Ramos (cell line): ENCODE results near the gene CAMTA2.
"Not testable (repeated sequence)": the region's sequence is repeated elsewhere in the genome, so short reads cannot be mapped to it uniquely, and the experiment has no call there.

Source experiments
- in situ Hi-C: fragments of 300-500 bp; cut with MboI; formaldehyde crosslinking; loops from one replicate; pipeline ENCODE4 v1.14.3; 2022; ENCODE audit warnings: low sequenced_read_pairs; ENCODE audit not compliant: unreplicated experiment

The CAMTA2 gene, protein sequence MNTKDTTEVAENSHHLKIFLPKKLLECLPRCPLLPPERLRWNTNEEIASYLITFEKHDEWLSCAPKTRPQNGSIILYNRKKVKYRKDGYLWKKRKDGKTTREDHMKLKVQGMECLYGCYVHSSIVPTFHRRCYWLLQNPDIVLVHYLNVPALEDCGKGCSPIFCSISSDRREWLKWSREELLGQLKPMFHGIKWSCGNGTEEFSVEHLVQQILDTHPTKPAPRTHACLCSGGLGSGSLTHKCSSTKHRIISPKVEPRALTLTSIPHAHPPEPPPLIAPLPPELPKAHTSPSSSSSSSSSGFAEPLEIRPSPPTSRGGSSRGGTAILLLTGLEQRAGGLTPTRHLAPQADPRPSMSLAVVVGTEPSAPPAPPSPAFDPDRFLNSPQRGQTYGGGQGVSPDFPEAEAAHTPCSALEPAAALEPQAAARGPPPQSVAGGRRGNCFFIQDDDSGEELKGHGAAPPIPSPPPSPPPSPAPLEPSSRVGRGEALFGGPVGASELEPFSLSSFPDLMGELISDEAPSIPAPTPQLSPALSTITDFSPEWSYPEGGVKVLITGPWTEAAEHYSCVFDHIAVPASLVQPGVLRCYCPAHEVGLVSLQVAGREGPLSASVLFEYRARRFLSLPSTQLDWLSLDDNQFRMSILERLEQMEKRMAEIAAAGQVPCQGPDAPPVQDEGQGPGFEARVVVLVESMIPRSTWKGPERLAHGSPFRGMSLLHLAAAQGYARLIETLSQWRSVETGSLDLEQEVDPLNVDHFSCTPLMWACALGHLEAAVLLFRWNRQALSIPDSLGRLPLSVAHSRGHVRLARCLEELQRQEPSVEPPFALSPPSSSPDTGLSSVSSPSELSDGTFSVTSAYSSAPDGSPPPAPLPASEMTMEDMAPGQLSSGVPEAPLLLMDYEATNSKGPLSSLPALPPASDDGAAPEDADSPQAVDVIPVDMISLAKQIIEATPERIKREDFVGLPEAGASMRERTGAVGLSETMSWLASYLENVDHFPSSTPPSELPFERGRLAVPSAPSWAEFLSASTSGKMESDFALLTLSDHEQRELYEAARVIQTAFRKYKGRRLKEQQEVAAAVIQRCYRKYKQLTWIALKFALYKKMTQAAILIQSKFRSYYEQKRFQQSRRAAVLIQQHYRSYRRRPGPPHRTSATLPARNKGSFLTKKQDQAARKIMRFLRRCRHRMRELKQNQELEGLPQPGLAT

DNA sequence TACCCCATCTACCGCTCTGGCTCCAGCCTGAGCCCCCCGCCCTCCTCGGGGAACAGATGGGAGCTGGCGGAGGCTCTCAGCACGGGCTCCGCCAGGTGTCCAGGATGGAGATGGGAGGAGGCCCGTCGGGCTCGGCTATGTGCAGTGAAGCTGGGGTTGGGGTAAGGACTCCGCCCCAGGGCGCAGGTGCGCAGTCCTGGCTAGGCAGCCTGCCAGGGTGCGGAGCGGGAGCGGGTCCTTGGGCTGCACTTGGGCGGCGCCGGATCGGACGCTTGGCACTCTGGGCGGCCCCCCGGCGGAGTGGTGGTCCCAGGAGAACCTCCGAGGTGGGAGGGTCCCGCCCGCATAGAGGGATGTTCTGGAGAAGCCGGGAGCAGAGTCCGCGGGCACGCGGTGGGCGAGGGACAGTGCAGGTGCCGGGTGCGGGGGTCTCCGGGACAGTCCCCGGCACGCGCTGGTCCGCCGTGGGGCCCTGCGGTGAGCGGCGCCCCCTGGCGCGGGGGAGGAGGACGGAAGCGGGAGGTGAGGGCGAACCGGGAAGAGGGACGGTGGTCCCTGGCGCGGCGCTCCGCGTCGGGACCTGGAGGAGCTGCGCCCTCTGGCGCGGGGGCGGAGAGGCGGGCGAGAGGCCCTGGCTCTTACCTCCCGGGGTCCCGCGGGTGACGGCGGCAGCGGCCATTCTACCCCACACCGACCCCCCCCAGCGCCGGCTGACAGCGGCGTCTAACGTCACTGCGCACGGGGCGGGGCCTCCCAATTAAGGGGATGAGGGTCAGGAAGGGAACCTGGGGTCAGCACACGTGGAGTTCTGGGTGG lies at the start of gene CAMTA2:
TSS of gene CAMTA2 (minus strand) at position 725 of the 816 bp plus-strand sequence. CDS start 1,453 bp downstream, outside the sequence.
- in situ Hi-C loops = no loop called here

DNA sequence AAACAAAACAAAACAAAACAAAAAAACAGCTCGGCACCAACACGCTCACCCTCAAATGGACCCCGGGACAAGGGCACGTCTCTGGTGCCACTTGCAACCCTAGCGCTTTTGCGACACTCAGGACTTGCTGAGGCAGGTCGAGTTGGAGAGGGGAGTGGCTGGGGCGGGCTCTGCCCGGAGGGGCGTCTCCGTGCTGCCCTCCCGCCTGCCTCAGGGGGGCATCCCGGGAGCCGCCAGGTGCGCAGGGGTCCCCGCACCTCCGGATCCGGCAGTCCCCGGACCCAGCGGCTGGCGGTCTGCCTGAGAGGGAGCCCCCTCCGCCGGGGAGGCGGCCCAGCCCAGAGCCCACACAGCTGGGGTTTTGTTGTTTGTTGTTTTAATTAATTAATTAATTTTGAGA lies 47.8 kb upstream of the CAMTA2 start, which contains the start of gene SLC52A1:
TSS of gene SLC52A1 (minus strand) at position 112 of the 400 bp plus-strand sequence. CDS start 820 bp downstream, outside the sequence.
- in situ Hi-C loops = no loop called here

DNA sequence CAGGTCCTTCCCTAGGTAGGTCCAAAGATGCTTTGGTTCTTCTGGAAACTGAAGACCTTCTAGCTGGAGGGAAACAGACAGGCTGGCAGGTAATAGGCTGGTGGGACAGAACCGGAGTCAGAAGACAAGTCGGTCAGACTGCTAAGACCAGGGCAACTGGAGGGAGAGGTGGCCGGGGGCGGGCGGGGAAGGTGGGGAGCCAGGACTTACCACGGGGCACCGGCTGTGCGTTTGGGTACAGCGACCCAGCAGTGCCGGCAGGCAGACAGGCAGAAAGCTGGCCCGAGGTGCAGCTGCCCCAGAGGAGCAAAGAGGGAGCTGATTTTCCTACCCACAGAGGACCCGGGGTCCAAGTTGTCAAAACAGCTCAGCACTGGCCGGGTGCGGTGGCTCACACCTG lies 47.2 kb upstream of the CAMTA2 start:
- in situ Hi-C loops = no loop called here

DNA sequence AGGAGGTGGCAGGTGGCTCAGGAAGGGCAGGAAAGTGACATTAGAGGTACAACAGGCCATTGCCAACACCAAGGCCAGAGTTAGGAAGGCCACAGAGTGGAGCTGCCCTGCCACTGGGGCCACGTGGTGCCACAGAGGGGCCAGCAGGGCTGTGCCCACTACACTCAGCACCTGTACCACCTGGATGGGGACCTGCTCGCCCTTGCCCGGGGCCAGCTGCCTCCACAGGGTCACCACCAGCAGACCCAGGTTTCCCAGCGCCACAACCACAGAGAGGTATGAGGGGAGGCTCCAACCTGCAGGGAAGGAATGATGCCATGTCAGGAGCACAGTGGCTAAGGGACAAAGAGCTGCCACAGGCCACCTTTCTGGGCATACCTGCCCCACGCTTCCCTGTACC lies 46.6 kb upstream of the CAMTA2 start:
- in situ Hi-C loops = no loop called here

DNA sequence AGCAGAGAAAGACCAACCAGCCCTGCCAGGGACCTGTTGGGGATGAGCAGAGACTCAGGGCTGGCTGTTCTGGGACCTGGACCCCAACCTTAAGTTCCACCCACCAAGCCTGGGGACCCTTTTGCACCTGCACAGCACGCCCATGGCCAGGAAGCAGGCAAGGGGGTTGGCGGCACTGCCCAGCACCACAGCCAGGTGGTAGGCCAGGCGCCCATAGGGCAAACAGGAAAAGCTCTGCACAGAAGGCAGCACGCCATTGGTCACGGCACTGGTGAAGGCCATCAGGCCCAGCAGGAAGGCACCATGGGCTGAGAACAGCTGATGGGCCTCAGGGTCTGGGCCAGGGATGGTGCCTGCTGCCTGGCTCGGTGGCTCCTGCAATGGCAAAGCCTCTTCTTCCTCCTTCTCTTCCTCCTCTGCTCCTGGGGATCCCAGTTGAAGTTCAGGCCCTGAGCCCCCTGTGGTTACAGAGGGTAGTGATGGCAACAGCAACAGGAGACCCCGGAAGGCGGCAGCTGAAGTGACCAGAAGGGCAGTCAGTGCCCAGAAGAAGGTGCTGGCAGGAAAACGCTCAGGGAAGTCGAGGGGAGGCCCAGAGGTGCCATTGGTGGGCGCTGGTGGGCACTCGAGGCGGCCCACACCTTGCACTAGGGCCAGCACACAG lies 46.0 kb upstream of the CAMTA2 start:
- in situ Hi-C loops = no loop called here

DNA sequence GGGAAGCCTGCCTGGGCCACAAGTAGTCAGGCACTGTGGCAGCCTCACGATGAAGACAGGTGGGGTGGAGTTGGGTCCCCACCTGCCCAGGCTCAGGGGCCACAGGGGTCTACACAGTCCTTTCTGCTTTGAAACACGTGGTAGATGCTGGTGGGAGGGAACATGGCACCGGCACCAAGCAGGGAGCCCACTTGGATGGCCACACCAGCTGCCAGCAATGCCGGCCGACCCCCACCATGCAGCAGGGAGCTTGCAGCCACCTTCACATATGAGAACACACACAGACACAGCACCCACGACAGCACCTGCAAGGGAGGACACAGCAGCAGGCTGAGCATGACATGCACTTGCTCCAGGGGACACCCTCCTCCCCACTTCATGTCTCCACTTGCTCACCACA lies 45.4 kb upstream of the CAMTA2 start:
- in situ Hi-C loops = no loop called here

DNA sequence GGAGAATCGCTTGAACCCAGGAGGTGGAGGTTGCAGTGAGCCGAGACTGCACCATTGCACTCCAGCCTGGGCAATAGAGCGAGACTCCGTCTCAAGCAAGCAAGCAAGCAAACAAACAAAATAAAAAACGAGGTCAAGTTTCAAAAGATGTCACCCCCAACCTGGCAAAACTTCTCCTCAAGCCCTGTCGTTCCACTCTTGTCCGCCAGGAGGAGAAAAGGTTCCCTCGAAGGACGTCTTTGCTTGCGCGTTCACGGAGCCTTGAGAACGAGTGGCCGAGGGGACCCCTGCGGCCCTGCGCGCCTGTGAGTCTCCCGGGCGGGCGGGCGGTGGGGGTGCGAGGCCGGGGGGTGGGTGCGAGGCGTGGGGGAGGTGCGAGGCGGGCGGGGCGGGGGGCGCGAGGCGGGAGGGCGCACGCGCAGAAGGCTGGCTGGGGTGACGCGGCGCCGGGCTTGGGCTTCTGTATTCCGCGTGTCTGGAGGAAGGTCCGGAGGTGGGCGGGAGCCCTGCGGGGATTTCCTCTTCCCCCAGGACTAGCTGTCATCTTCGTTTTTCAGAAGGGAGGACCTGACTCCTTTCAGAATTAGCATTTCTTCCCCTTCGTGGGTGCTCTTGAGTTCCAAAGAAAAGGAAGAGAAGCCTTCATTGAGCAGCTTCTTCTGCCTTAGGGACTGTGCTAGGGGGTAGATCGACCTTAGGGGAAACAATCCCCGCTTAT lies 44.0 kb upstream of the CAMTA2 start:
- in situ Hi-C loops = no loop called here

DNA sequence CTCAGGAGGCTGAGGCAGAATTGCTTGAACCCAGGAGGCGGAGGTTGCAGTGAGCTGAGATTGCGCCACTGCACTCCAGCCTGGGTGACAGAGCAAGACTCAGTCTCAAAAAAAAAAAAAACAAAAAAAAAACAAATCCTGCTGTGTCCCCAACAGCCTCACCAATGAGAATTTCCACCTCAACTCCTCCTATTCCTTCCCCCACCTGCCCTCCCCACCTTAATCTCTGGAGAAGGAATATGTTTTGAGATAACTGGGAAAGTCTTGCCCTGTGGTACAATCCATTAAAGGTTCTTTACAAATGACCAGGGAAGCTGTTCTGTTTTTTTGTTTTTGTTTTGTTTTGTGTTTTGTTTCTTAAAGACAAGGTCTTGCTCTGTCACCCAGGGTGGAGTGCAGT lies 42.7 kb upstream of the CAMTA2 start:
- in situ Hi-C loops = not testable (repeated sequence)

DNA sequence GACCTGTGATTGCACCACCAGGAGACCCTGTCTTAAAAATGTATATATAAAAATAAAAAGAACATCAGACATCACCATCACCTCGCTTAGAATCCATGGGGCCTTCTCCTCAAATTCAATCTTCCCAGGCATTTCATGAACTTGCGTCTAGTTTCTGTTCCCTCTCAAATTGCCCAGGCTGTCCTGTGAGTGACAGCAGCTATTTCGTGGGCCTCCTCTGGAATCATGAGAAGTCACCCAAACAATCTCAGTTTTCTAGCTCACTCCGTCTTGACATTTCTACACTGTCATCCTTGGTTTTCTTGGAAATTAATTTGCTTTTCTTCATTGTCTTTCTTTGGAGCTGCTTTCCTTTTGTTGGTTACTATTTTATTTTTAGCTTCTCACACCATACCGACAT lies 40.4 kb upstream of the CAMTA2 start:
- in situ Hi-C loops = no loop called here

DNA sequence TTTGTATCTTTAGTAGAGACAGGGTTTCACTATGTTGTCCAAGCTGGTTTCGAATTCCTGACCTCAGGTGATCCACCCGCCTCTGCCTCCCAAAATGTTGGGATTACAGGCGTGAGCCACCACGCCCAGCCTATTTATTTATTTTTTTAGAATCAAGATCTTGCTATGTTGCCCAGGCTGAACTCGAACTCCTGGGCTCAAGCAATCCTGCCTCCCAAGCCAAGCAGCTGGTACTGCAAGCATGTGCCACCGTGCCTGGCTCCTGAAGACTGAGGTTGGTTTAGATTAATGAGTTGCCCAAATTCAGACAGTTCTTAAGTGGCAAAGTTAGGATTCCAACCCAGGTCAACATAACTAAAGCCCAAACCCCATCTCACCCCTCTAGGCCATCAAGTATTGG lies 39.8 kb upstream of the CAMTA2 start:
- in situ Hi-C loops = no loop called here

DNA sequence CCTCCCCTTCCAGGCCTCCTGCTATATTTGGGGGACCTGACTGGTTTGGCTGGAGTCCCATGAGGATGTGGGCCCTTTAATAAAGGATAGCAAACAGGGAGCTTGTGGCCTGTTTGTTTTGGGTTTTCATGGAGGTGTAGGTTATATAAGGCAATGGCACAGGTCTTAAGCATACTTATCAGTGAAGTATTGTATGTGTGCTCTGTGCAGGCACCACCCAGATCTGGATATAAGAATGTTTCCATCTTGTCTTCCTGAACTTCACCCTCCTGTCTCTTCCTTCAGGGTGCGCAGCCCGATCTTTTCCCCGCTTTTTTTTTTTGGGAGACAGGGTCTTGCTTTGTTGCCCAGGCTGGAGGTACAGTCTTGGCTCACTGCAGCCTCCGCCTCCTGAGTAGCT lies 37.1 kb upstream of the CAMTA2 start:
- in situ Hi-C loops = no loop called here

DNA sequence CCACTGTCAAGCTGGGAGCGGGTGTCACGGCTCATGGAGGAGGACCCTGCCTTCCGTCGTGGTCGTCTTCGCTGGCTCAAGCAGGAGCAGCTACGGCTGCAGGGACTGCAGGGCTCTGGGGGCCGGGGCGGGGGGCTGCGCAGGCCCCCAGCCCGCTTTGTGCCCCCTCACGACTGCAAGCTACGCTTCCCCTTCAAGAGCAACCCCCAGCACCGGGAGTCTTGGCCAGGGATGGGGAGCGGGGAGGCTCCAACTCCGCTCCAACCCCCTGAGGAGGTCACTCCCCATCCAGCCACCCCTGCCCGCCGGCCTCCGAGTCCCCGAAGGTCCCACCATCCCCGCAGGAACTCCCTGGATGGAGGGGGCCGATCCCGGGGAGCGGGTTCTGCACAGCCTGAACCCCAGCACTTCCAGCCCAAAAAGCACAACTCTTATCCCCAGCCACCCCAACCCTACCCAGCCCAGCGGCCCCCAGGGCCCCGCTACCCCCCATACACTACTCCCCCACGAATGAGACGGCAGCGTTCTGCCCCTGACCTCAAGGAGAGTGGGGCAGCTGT lies 36.2 kb upstream of the CAMTA2 start:
- in situ Hi-C loops = no loop called here

DNA sequence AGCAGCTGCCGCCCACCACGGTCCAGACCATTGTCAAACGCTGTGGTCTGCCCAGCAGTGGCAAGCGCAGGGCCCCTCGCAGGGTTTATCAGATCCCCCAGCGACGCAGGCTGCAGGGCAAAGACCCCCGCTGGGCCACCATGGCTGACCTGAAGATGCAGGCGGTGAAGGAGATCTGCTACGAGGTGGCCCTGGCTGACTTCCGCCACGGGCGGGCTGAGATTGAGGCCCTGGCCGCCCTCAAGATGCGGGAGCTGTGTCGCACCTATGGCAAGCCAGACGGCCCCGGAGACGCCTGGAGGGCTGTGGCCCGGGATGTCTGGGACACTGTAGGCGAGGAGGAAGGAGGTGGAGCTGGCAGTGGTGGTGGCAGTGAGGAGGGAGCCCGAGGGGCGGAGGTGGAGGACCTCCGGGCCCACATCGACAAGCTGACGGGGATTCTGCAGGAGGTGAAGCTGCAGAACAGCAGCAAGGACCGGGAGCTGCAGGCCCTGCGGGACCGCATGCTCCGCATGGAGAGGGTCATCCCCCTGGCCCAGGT lies 34.8 kb upstream of the CAMTA2 start:
- in situ Hi-C loops = no loop called here

DNA sequence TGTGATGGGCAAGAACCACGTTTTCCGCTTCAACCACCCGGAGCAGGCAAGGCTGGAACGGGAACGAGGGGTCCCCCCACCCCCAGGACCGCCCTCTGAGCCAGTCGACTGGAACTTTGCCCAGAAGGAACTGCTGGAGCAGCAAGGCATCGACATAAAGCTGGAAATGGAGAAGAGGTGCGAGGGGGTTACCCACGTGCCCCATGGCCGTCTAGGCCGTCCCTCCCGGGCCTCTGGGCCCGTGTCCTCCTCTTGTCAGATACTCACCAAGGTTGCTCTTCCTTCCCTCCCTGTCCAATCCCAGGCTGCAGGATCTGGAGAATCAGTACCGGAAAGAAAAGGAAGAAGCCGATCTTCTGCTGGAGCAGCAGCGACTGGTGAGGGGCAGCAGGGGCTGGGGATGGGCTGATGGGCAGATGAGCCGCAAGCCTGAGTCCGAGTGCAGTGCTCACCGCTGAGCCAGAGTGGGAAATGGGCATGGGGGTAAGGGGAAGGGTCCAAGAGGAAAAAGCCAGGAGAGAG lies 33.1 kb upstream of the CAMTA2 start:
- in situ Hi-C loops = no loop called here

DNA sequence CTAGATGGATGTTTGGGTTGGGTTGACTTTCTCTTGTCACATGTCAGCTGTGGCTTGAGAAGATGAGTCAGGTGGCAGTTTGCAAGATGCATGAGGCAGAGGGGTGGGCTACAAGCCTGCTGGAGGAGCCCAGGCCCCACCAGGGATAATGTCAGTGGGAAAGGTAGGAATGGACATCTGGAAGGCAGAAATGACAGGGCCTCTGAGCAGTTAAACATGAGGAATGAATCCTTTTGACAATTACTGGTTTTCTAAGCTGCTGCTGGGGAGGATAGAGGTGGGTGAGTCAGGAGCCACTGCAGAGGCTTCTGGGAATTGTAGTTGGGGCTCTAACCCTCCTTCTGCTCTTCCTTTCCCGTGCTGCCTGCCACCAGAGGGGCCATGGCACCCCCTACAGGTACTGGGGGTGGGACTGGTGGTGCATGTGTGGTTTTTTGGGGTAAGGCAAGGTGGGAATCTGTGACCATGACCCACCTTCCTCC lies 32.0 kb upstream of the CAMTA2 start:
- in situ Hi-C loops = no loop called here

DNA sequence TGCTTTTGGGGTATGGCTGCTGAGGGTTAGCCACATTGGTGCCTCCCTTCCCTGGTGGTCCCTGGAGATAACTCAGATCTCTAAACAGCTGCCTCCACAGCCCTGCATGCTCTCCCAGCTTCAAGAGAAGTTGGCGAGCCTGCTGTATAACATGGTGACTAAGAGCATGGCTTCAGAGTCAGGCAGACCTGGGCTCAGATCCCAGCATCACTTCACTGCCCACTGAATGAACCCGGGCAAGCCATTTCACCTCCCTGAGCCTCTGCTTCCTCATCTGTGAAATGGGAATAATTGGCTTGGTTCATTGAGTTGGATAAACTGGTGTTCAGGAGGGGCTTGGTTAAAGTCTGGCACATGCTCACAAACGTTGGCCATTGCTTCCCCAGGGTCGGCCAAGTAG lies 26.9 kb upstream of the CAMTA2 start:
- in situ Hi-C loops = no loop called here

DNA sequence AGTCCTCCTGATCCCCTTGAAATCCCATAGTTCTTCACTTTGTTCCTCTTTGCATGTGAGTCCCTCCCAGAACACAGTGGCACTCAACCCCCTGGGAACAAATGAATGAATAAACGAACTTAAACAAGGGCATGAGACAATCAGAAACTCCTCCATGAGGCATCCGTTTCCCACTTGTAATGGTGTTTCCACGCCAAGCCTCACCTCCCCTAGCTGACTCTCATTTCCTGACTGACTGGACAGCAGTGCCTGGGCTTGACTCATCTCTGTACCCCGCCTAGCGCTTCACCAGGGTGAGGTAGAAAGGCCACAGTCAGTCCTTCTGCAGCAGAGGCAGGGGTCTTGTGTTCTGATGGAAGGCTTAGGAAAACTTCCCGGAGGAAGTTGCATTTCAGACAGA lies 24.5 kb upstream of the CAMTA2 start:
- in situ Hi-C loops = no loop called here
